Measurements from ENCODE around the gene PVALB. TPM values are rescaled to one million over a fixed set of nuclear protein-coding genes. Genes with fewer than 3 reads are reported as not detected.

Gene PVALB
- total and polyA plus RNA-seq, 10 of the 15 experiments (the other 5 are each of a cell fraction or from before 2014, with no cell fraction given), result not detected

DNA sequence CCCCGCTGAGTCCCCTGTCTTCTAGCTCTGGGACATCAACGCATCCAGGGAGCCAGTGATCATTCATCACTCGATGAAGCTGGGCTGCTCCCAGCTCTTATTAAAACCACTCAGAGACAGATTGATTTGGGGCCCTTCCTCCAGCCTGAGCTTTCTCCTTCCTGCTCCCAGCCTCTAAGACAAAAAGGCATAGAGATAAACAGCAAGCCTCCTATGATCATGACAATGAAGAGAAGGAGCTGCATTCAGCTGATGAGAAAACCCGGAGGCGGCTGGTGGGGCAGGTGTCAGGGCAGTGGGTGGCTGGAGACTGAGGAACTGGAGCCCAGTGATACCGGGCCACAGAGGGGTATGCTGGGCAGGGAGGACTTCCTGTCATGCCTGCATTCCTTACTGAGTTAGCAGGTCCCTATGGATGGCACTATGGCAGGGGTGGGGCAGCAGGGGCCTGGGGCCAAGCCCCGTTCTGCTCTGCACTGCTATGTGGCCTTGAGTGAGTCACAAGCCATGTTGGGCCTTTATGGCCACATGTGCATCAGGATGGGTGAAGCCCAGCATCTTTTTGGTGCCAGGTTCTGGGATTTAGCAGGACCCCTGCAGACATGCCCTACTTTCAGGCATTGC, 20.2 kb downstream of the PVALB start:
- RAD21 ChIA-PET (ENCODE audit: unreplicated experiment), result no interaction called here
- SMC1A ChIA-PET (ENCODE audit: uncharacterized antibody, unreplicated experiment), result no interaction called here
- FAIRE-seq, result no peak

More for the DNA sequence above, 20.2 kb downstream of the PVALB start:
- ATAC-seq (no peak), DNase-seq (ENCODE audit: low read depth, low spot score) (no peak)
- POLR2A ChIA-PET, result no interaction called here
- no peak overlapping the region for H2AFZ ChIP-seq (ENCODE audit: control insufficient read depth, low read depth, low read length)
- in situ Hi-C loops (cut with MboI) (no loop called here), intact Hi-C loops (cut with micrococcal nuclease; ENCODE audit: unreplicated experiment) (no loop called here)
- no peak overlapping the region for H3K9ac ChIP-seq (ENCODE audit: control insufficient read depth, insufficient read depth, low read length)
- BruUV-seq (replicated peaks), result no TSS peak
- 23% methylated on average over 7 of the region's 7 CpGs for WGBS (ENCODE audit: insufficient coverage, insufficient replicate concordance, low lambda C conversion rate, missing lambda C conversion rate)
- H3K36me3 ChIP-seq (ENCODE audit: control insufficient read depth in 2 of 2, insufficient read depth in 2 of 2, low read length in 1 of 2), result no peaks in the 10 kb centered on the region
- H3K4me1 ChIP-seq (ENCODE audit: control insufficient read depth, insufficient read depth, low read length), result peaks cover 13% of the 10 kb centered on the region
- no peak overlapping the region for H3K4me3 ChIP-seq
- TF ChIP-seq, protein P1, sequence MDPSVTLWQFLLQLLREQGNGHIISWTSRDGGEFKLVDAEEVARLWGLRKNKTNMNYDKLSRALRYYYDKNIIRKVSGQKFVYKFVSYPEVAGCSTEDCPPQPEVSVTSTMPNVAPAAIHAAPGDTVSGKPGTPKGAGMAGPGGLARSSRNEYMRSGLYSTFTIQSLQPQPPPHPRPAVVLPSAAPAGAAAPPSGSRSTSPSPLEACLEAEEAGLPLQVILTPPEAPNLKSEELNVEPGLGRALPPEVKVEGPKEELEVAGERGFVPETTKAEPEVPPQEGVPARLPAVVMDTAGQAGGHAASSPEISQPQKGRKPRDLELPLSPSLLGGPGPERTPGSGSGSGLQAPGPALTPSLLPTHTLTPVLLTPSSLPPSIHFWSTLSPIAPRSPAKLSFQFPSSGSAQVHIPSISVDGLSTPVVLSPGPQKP (IDR thresholded peaks at IDR 0.05; ENCODE audit: low read depth, low read length), result no peak
- no peak for TF ChIP-seq GABPA (IDR thresholded peaks at IDR 0.05; ENCODE audit: low read depth)
- TF ChIP-seq ZNF207 (IDR thresholded peaks at IDR 0.05; ENCODE audit: borderline replicate concordance), result no peak
- TF ChIP-seq SRF (IDR thresholded peaks at IDR 0.05; ENCODE audit: low read depth in 2 of 2, low read length in 2 of 2), result no peak
- TF ChIP-seq ZZZ3 (IDR thresholded peaks at IDR 0.05; ENCODE audit: control insufficient read depth, insufficient read length, low read depth), result no peak
- TF ChIP-seq JUND (IDR thresholded peaks at IDR 0.05; ENCODE audit: low read depth, low read length), result no peak
- no peak for TF ChIP-seq RELB (IDR thresholded peaks at IDR 0.05; ENCODE audit: low read depth)
- CTCF ChIA-PET, result interaction anchor here (0.7 to 1.2 kb wide), 3 partner anchors 9 to 180 kb away, joined by 3 read pairs; no protein-coding TSS in a partner anchor
- no peak overlapping the region for H3K27ac ChIP-seq (ENCODE audit: control insufficient read depth, insufficient read depth)
- no peak overlapping the region for H3K4me2 ChIP-seq (ENCODE audit: control insufficient read depth, insufficient read depth)
- no peaks in the 10 kb centered on the region for H3K27me3 ChIP-seq (replicated peaks in 1 of 2; ENCODE audit: control insufficient read depth in 2 of 2, insufficient read depth in 2 of 2, low read length in 1 of 2)
- H3K9me3 ChIP-seq (replicated peaks; ENCODE audit: control insufficient read depth, insufficient read depth, low read length), result no peaks in the 10 kb centered on the region; the same call in 2 of the 3 replicates
- H3K79me2 ChIP-seq (ENCODE audit: control insufficient read depth, insufficient read depth, low read length), result no peaks in the 10 kb centered on the region
- no peaks in the 10 kb centered on the region for H4K20me1 ChIP-seq (ENCODE audit: control insufficient read depth, insufficient read depth)

All from GM12878 (cell line).